OCI-LY3 (cell line): Measurements from ENCODE around the gene CA12.

ENCODE experiments used
- H2AFZ ChIP-seq: fragments of 200-600, 300-600 bp; shearing (Covaris generic); 2 replicates; pipeline ENCODE4 v1.6.0; 2014; ENCODE audit warnings: antibody characterized with exemption, low read depth, low read length
- H3K27ac ChIP-seq: fragments of 200-600, 300-600 bp; sonication (generic); 2 replicates; pipeline ENCODE4 v1.5.1; 2014; ENCODE audit warnings: mild to moderate bottlenecking, low read length, moderate library complexity, mixed read lengths
- H3K27me3 ChIP-seq: fragments of 200-600, 300-600 bp; sonication (generic); 2 replicates; pipeline ENCODE4 v1.6.1; 2014; ENCODE audit warnings: low read depth, low read length, mixed read lengths
- H3K36me3 ChIP-seq: fragments of 200-600, 300-600 bp; sonication (generic); replicated peaks from 2 replicates; pipeline ENCODE3; 2014; ENCODE audit warnings: low read depth, low read length, mixed read lengths
- H3K4me1 ChIP-seq: fragments of 300-600, 200-600 bp; sonication (generic); 2 replicates; pipeline ENCODE4 v1.6.1; 2014; ENCODE audit warnings: low read length, mixed read lengths
- H3K4me2 ChIP-seq: fragments of 200-600, 300-600 bp; sonication (generic); 2 replicates; pipeline ENCODE4 v1.6.1; 2014; ENCODE audit warnings: low read length, mixed read lengths
- H3K4me3 ChIP-seq: fragments of 300-600, 200-600 bp; sonication (generic); 2 replicates; pipeline ENCODE4 v1.5.1; 2014; ENCODE audit warnings: antibody characterized with exemption, mild to moderate bottlenecking, low read length, moderate library complexity
- H3K79me2 ChIP-seq: fragments of 300-600, 200-600 bp; shearing (Covaris generic); 2 replicates; pipeline ENCODE4 v1.6.1; 2014; ENCODE audit warnings: mild to moderate bottlenecking, low read length, mixed read lengths
- H3K9ac ChIP-seq: fragments of 300-600, 200-600 bp; shearing (Covaris generic); 2 replicates; pipeline ENCODE4 v1.6.0; 2014; ENCODE audit warnings: mild to moderate bottlenecking, low read length, moderate library complexity
- H3K9me3 ChIP-seq: fragments of 200-600, 300-600 bp; shearing (Covaris generic); 2 replicates; pipeline ENCODE4 v1.6.1; 2014; ENCODE audit warnings: low read length, mixed read lengths; ENCODE audit not compliant: insufficient read depth
- H4K20me1 ChIP-seq: fragments of 200-600, 300-600 bp; sonication (generic); 2 replicates; pipeline ENCODE4 v1.6.1; 2016; ENCODE audit warnings: low read length, mixed read lengths; ENCODE audit not compliant: insufficient read depth
- EZH2phosphoT487 ChIP-seq: fragments of 200-600 bp; shearing (Covaris generic); IDR thresholded peaks from 2 replicates; pipeline ENCODE4 v1.6.1; 2018; ENCODE audit warnings: antibody characterized with exemption, mixed run types, low read depth
- TF ChIP-seq, protein P1 (sequence below): fragments of 200-600, 300-600 bp; sonication (generic); IDR thresholded peaks from 2 replicates; pipeline ENCODE4 v1.5.1; 2014; ENCODE audit warnings: antibody characterized with exemption, low read length, low read depth

The CA12 gene

DNA sequence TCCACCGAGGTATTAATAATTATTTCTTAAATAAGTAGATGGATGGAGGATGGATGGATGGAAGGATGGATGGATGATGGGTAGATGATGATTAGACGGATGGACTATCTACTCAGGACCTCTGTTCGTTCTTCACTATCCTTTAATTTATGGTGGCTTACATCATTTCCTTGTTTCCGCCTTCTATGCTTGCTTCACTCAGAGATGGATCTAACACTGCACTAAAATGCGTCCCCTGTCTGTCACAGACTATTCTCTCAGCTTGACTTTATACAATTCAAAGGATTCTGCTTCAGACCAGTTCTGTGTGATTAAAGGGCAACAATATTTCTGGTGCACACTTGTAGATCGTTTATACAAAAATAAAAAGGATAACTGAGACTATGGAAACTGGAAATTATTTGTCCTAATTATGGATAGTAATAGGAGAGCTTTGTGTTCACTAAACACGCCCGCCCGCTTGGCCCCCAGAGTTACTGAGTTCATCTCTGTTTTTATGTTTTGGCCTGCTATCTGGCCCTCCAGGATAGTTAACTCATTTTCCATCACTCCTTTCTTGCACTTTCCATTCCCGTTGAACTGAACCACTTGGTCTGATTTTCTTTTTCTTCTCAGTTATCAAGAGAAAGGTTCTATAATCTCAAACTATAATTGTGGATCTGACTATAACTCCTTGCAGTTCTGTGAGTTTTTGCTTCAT, 41.4 kb upstream of the CA12 start:
- no peaks in the 10 kb centered on the region for H3K79me2 ChIP-seq
- no peak overlapping the region for H2AFZ ChIP-seq
- H3K27me3 ChIP-seq: no peaks in the 10 kb centered on the region
- no peak overlapping the region for H3K27ac ChIP-seq
- TF ChIP-seq EZH2phosphoT487: no peak
- TF ChIP-seq, protein P1, sequence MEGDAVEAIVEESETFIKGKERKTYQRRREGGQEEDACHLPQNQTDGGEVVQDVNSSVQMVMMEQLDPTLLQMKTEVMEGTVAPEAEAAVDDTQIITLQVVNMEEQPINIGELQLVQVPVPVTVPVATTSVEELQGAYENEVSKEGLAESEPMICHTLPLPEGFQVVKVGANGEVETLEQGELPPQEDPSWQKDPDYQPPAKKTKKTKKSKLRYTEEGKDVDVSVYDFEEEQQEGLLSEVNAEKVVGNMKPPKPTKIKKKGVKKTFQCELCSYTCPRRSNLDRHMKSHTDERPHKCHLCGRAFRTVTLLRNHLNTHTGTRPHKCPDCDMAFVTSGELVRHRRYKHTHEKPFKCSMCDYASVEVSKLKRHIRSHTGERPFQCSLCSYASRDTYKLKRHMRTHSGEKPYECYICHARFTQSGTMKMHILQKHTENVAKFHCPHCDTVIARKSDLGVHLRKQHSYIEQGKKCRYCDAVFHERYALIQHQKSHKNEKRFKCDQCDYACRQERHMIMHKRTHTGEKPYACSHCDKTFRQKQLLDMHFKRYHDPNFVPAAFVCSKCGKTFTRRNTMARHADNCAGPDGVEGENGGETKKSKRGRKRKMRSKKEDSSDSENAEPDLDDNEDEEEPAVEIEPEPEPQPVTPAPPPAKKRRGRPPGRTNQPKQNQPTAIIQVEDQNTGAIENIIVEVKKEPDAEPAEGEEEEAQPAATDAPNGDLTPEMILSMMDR: no peak
- no peaks in the 10 kb centered on the region; the same call in 1 of the 2 replicates for H3K9me3 ChIP-seq
- no peaks in the 10 kb centered on the region for H3K36me3 ChIP-seq
- no peak overlapping the region for H3K4me2 ChIP-seq
- no peak overlapping the region for H3K9ac ChIP-seq
- peaks cover 7% of the 10 kb centered on the region; the same call in 1 of the 2 replicates for H3K4me1 ChIP-seq
- H4K20me1 ChIP-seq: no peaks in the 10 kb centered on the region
- no peak overlapping the region for H3K4me3 ChIP-seq

DNA sequence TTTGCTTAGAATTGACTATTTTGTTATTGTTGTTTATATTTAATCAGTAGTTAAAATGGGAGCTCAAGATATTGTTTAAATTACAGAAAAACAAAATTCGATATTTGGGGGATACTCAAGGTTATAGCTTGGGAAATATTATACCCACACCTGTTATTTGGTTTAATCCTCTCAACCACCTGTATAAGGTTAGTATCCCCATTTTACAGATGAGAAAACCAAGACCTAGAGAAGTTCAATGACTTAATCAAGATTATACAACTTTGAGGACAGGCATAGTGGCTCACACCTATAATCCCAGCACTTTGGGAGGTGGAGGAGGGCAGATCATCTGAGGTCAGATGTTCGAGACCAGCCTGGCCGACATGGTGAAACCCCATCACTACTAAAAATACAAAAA, 39.8 kb upstream of the CA12 start:
- Histone ChIP-seq H3K4me3 (no peak overlapping the region), H3K4me1 (peaks cover 7% of the 10 kb centered on the region; the same call in 1 of the 2 replicates), H4K20me1 (no peaks in the 10 kb centered on the region), H3K27ac (no peak overlapping the region), H3K79me2 (no peaks in the 10 kb centered on the region), H3K4me2 (no peak overlapping the region), H3K9ac (no peak overlapping the region), H3K9me3 (no peaks in the 10 kb centered on the region; the same call in 1 of the 2 replicates), H3K27me3 (no peaks in the 10 kb centered on the region), H3K36me3 (no peaks in the 10 kb centered on the region), H2AFZ (no peak overlapping the region)
- TF ChIP-seq, protein P1: no peak
- TF ChIP-seq EZH2phosphoT487: no peak

DNA sequence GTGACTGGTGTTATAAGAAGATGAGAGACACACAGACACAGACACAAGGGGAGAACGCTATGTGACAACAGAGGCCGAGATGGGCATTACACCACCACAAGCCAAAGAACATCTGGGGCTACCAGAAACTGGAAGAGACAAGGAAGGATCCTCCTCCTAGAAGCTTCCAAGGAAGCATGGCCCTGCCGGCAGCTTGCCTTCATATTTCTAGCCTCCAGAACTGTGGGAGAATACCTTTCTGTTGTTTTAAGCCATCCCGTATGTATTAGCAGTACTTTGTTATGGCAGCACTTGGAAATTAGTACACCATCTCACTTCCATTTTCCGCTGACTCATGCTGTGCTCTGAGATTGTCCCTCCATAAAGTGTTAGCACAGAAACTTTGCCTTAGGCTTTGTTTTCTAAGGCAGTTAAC, 38.7 kb upstream of the CA12 start:
- Histone ChIP-seq H3K4me2 (peak overlapping the region; percentile 24), H3K27me3 (no peaks in the 10 kb centered on the region), H3K9ac (no peak overlapping the region), H3K4me1 (peaks cover 7% of the 10 kb centered on the region; the same call in 1 of the 2 replicates), H4K20me1 (no peaks in the 10 kb centered on the region), H2AFZ (peak overlapping the region; percentile 74), H3K27ac (no peak overlapping the region), H3K4me3 (no peak overlapping the region), H3K36me3 (no peaks in the 10 kb centered on the region), H3K79me2 (no peaks in the 10 kb centered on the region), H3K9me3 (no peaks in the 10 kb centered on the region)
- TF ChIP-seq, protein P1: peak; percentile 12; the same call in 1 of the 2 replicates
- TF ChIP-seq EZH2phosphoT487: no peak

DNA sequence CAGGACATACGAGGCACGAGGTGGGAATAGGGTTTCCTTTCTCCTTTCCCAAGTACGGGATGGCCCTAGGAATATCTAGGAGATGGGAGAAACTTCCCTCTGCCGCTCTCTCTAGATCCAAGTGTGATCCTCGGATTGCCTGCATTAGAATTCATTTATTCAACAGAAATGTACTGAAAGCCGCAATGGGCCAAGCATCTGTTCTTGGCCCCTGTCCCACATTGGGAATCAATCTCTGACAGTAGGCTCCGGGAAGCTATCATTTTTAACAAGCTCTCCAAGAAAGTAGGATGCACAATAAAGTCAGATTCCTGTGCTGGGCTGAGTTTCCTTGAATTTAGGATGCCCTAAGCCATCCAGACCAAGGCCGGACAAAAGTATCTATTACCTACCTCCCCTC, 37.2 kb upstream of the CA12 start:
- Histone ChIP-seq H3K36me3 (no peaks in the 10 kb centered on the region), H3K4me2 (no peak overlapping the region), H3K27me3 (no peaks in the 10 kb centered on the region), H3K27ac (no peak overlapping the region), H3K4me1 (peaks cover 7% of the 10 kb centered on the region; the same call in 1 of the 2 replicates), H4K20me1 (no peaks in the 10 kb centered on the region), H3K4me3 (no peak overlapping the region), H2AFZ (no peak overlapping the region), H3K9me3 (no peaks in the 10 kb centered on the region), H3K79me2 (no peaks in the 10 kb centered on the region), H3K9ac (no peak overlapping the region)
- no peak for TF ChIP-seq EZH2phosphoT487
- TF ChIP-seq, protein P1: no peak
